ENCODE measurements around the gene RRAS2. TPM values are rescaled to one million over a fixed set of nuclear protein-coding genes. Genes with fewer than 3 reads are reported as not detected.

The RRAS2 gene
- total RNA-seq, 1 experiment from 2014 or later, result 128 TPM

DNA sequence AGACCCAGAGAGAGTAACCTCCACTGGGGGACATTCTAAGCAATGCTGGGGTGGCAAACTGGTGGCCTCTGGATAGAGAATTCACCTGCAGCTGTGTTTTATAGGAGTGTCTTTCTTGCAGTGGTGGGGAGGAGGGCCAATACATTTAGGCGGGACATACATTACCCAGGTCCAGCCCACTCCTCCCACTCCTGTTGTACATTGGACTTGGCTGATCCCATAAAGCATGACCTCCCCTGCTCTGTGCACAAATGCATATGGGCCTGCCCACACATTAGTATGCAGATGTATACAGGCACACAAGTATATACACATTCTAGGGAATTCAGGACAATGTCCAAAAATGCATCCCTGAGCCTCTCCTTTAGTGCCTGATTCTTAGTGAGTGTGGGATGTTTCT, 99.1 kb downstream of the RRAS2 start:
- TF ChIP-seq, protein P1, sequence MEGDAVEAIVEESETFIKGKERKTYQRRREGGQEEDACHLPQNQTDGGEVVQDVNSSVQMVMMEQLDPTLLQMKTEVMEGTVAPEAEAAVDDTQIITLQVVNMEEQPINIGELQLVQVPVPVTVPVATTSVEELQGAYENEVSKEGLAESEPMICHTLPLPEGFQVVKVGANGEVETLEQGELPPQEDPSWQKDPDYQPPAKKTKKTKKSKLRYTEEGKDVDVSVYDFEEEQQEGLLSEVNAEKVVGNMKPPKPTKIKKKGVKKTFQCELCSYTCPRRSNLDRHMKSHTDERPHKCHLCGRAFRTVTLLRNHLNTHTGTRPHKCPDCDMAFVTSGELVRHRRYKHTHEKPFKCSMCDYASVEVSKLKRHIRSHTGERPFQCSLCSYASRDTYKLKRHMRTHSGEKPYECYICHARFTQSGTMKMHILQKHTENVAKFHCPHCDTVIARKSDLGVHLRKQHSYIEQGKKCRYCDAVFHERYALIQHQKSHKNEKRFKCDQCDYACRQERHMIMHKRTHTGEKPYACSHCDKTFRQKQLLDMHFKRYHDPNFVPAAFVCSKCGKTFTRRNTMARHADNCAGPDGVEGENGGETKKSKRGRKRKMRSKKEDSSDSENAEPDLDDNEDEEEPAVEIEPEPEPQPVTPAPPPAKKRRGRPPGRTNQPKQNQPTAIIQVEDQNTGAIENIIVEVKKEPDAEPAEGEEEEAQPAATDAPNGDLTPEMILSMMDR (IDR thresholded peaks at IDR 0.05; ENCODE audit: unreplicated experiment), result no peak
- no peak overlapping the region for H3K4me3 Mint-ChIP-seq (ENCODE audit: unreplicated experiment)
- no peaks in the 10 kb centered on the region for H3K9me3 Mint-ChIP-seq (ENCODE audit: unreplicated experiment)
- H3K27me3 Mint-ChIP-seq (ENCODE audit: insufficient read depth, unreplicated experiment), result peaks cover 7% of the 10 kb centered on the region
- DNase-seq (ENCODE audit: unreplicated experiment), result no peak
- H3K36me3 Mint-ChIP-seq (ENCODE audit: insufficient read depth, unreplicated experiment), result peaks cover 8% of the 10 kb centered on the region
- no TSS peak for BruUV-seq (replicated peaks)
- ChIA-PET POLR2A (no interaction called here), CTCF (interaction anchor here (1.1 kb wide), 1 partner anchor 14 kb away, joined by 3 read pairs; no protein-coding TSS in a partner anchor)
- H3K4me1 Mint-ChIP-seq (ENCODE audit: insufficient read depth, unreplicated experiment), result peaks cover 14% of the 10 kb centered on the region
- H3K27ac Mint-ChIP-seq (ENCODE audit: low read depth, unreplicated experiment), result no peak overlapping the region
- intact Hi-C loops (cut with micrococcal nuclease), result no loop called here

DNA sequence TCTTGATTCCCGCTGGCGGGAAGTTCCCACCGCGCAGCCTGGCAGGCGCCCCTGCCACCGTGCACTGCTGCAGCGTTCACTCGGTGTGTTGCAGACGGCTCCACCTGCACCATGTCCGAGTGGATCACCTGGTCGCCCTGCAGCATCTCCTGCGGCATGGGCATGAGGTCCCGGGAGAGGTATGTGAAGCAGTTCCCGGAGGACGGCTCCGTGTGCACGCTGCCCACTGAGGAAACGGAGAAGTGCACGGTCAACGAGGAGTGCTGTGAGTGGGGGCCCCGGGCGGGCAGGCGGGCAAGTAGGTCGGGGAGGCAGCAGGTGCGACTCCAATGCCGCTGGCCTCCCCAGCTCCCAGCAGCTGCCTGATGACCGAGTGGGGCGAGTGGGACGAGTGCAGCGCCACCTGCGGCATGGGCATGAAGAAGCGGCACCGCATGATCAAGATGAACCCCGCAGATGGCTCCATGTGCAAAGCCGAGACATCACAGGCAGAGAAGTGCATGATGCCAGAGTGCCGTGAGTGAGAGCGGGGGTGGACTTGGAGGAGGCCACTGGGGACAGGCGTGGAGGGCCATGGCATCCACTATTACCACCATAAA, 99.7 kb downstream of the RRAS2 start:
- Mint-ChIP-seq H3K36me3 (ENCODE audit: insufficient read depth, unreplicated experiment) (peaks cover 8% of the 10 kb centered on the region), H3K27ac (ENCODE audit: low read depth, unreplicated experiment) (no peak overlapping the region), H3K4me1 (ENCODE audit: insufficient read depth, unreplicated experiment) (peaks cover 14% of the 10 kb centered on the region), H3K27me3 (ENCODE audit: insufficient read depth, unreplicated experiment) (peaks cover 13% of the 10 kb centered on the region), H3K9me3 (ENCODE audit: unreplicated experiment) (no peaks in the 10 kb centered on the region), H3K4me3 (ENCODE audit: unreplicated experiment) (no peak overlapping the region)
- ChIA-PET CTCF (interaction anchor here (0.6 to 2.2 kb wide), 3 partner anchors 46 to 487 kb away, joined by 3 to 8 read pairs (median 3); no protein-coding TSS in a partner anchor), POLR2A (interaction anchor here (1.2 kb wide), 1 partner anchor 128 kb away, joined by 3 read pairs; no protein-coding TSS in a partner anchor)
- intact Hi-C loops (cut with micrococcal nuclease), result no loop called here
- no TSS peak for BruUV-seq (replicated peaks)
- no peak for DNase-seq (ENCODE audit: unreplicated experiment)
- TF ChIP-seq, protein P1 (IDR thresholded peaks at IDR 0.05; ENCODE audit: unreplicated experiment), result no peak

DNA sequence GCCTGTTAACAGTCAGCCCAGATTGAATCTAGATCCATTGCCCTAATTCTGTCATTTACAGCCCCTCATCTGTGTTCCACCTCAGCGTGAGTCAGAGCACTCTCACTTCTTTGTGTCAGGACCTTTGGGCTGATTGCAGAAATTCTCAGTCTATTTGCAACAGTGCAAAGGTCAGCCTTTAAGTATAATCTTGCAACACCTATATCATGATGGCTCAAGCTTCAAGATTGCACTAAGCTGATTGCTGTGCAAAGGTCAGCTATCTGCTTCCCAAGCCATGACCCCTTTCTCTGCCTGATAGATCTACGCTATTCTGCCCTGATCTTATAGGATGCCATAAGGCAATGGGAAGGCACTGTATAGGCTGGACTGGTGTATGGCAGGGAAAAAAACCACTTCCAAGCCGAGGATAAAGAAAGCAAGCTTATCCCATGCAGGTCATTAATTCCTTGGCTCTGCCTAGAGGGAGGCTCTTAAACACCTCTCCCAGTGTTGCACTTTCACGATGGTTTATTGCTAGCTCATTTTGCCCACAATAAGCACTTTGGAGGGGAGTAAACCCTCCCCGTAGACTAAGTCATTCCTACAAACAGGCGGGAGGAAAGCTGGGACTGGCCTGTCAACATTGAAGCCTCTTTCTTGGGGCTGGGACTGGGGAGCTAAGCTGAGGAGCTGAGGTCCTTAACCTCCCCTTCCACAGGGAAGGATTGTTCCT, 100.6 kb downstream of the RRAS2 start:
- no peak overlapping the region for H3K4me3 Mint-ChIP-seq (ENCODE audit: unreplicated experiment)
- intact Hi-C loops (cut with micrococcal nuclease), result no loop called here

DNA sequence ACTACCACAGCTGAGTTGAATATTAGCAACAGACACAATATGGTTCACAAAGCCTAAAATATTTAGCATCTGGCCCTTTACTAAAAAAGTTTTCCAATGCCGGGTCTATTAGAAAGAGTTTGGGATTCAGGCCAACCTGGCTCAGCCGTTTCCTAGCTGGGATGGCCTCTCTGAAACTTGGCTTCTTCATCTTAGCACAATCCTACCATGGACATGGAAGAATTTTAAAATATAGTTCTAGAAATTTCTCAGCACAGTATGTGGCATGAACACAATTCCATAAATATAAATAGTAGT, 103.8 kb downstream of the RRAS2 start:
- Mint-ChIP-seq H3K27ac (ENCODE audit: low read depth, unreplicated experiment) (no peak overlapping the region), H3K4me3 (ENCODE audit: unreplicated experiment) (no peak overlapping the region), H3K9me3 (ENCODE audit: unreplicated experiment) (no peaks in the 10 kb centered on the region), H3K27me3 (ENCODE audit: insufficient read depth, unreplicated experiment) (peaks cover 39% of the 10 kb centered on the region), H3K4me1 (ENCODE audit: insufficient read depth, unreplicated experiment) (peaks cover 14% of the 10 kb centered on the region), H3K36me3 (ENCODE audit: insufficient read depth, unreplicated experiment) (no peaks in the 10 kb centered on the region)
- intact Hi-C loops (cut with micrococcal nuclease), result no loop called here
- TF ChIP-seq, protein P1 (IDR thresholded peaks at IDR 0.05; ENCODE audit: unreplicated experiment), result no peak
- POLR2A ChIA-PET, result no interaction called here
- BruUV-seq (replicated peaks), result no TSS peak
- DNase-seq (ENCODE audit: unreplicated experiment), result no peak
- CTCF ChIA-PET, result interaction anchor here (6.2 to 6.5 kb wide), 2 partner anchors 299 to 484 kb away, joined by 62 to 63 read pairs; no protein-coding TSS in a partner anchor

More for the DNA sequence above, 100.6 kb downstream of the RRAS2 start:
- peaks cover 20% of the 10 kb centered on the region for H3K27me3 Mint-ChIP-seq (ENCODE audit: insufficient read depth, unreplicated experiment)
- TF ChIP-seq, protein P1 (IDR thresholded peaks at IDR 0.05; ENCODE audit: unreplicated experiment), result no peak
- H3K27ac Mint-ChIP-seq (ENCODE audit: low read depth, unreplicated experiment), result no peak overlapping the region
- no TSS peak for BruUV-seq (replicated peaks)
- CTCF ChIA-PET, result interaction anchor here (0.6 to 2.2 kb wide), 9 partner anchors 8 to 486 kb away, joined by 3 to 8 read pairs (median 3); no protein-coding TSS in a partner anchor
- DNase-seq (ENCODE audit: unreplicated experiment), result peak; percentile 83
- H3K9me3 Mint-ChIP-seq (ENCODE audit: unreplicated experiment), result no peaks in the 10 kb centered on the region
- peaks cover 14% of the 10 kb centered on the region for H3K4me1 Mint-ChIP-seq (ENCODE audit: insufficient read depth, unreplicated experiment)
- POLR2A ChIA-PET, result interaction anchor here (0.6 to 1.2 kb wide), 3 partner anchors 127 to 551 kb away, joined by 3 read pairs; no protein-coding TSS in a partner anchor
- H3K36me3 Mint-ChIP-seq (ENCODE audit: insufficient read depth, unreplicated experiment), result peaks cover 8% of the 10 kb centered on the region
